Activated naive CD8-positive, alpha-beta T cell treated with anti-CD3 and anti-CD28 coated beads, Interleukin-2, amount 10 ng/mL, durations not matched to agents 7 days and 5 days (primary cell): ENCODE data around the gene ARHGAP26. TPM values are rescaled to one million over a fixed set of nuclear protein-coding genes. Genes with fewer than 3 reads are reported as not detected.
"Not testable (repeated sequence)": the region's sequence is repeated elsewhere in the genome, so short reads cannot be mapped to it uniquely, and the experiment has no call there.

Source experiments
- ATAC-seq: fragments of 150-1000 bp; cut with Tn5 transposase; one replicate; pipeline ENCODE4 v1.10.0; 2021; ENCODE audit warnings: low read depth, moderate library complexity
- POLR2A ChIA-PET: fragments of 350-600 bp; sonication (Branson Sonifier 250); formaldehyde crosslinking; loops from one replicate; lab custom pipeline; 2021; ENCODE audit warnings: antibody characterized with exemption; lab: Charles Lee
- DNase-seq: peaks from one replicate; pipeline ENCODE4 v3.0.0; 2021
- H3K27ac Mint-ChIP-seq: one replicate; pipeline ENCODE4 v1.8.0; 2022; ENCODE audit warnings: mild to moderate bottlenecking, mixed read lengths
- H3K27me3 Mint-ChIP-seq: one replicate; pipeline ENCODE4 v1.8.0; 2022; ENCODE audit warnings: mild to moderate bottlenecking, moderate library complexity, mixed read lengths
- H3K36me3 Mint-ChIP-seq: one replicate; pipeline ENCODE4 v1.8.0; 2021; ENCODE audit warnings: mild to moderate bottlenecking, mixed read lengths
- H3K4me1 Mint-ChIP-seq: one replicate; pipeline ENCODE4 v1.8.0; 2021; ENCODE audit warnings: mixed read lengths
- H3K4me3 Mint-ChIP-seq: one replicate; pipeline ENCODE4 v1.8.0; 2022; ENCODE audit warnings: mild to moderate bottlenecking, moderate library complexity, mixed read lengths
- H3K9me3 Mint-ChIP-seq: one replicate; pipeline ENCODE4 v1.8.0; 2021; ENCODE audit warnings: mixed read lengths
- total RNA-seq, 2 experiments: library from RNA; stranded (reverse); gene quantifications; one replicate each; pipeline ENCODE4 v1.2.3, GENCODE V29; 2021

The ARHGAP26 gene
- total RNA-seq, 2 experiments from 2014 or later = 30.6 to 32.0 TPM

DNA sequence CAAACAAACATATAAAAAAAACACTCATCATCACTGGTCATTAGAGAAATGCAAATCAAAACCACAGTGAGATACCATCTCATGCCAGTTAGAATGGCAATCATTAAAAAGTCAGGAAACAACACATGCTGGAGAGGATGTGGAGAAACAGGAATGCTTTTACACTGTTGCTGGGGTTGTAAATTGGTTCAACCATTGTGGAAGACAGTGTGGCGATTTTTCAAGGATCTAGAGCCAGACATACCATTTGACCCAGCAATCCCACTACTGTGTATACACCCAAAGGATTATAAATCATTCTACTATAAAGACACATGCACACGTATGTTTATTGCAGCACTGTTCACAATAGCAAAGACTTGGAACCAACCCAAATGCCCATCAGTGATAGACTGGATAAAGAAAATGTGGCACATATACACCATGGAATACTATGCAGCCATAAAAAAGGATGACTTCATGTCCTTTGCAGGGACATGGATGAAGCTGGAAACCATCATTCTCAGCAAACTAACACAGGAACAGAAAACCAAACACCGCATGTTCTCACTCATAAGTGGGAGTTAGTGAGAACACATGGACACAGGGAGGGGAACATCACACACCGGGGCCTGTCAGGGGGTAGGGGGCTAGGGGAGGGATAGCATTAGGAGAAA, 433.3 kb downstream of the ARHGAP26 start:
- H3K27ac Mint-ChIP-seq, H3K4me1 Mint-ChIP-seq, ATAC-seq, H3K4me3 Mint-ChIP-seq, DNase-seq, H3K27me3 Mint-ChIP-seq, H3K9me3 Mint-ChIP-seq, H3K36me3 Mint-ChIP-seq, POLR2A ChIA-PET: not testable (repeated sequence)

DNA sequence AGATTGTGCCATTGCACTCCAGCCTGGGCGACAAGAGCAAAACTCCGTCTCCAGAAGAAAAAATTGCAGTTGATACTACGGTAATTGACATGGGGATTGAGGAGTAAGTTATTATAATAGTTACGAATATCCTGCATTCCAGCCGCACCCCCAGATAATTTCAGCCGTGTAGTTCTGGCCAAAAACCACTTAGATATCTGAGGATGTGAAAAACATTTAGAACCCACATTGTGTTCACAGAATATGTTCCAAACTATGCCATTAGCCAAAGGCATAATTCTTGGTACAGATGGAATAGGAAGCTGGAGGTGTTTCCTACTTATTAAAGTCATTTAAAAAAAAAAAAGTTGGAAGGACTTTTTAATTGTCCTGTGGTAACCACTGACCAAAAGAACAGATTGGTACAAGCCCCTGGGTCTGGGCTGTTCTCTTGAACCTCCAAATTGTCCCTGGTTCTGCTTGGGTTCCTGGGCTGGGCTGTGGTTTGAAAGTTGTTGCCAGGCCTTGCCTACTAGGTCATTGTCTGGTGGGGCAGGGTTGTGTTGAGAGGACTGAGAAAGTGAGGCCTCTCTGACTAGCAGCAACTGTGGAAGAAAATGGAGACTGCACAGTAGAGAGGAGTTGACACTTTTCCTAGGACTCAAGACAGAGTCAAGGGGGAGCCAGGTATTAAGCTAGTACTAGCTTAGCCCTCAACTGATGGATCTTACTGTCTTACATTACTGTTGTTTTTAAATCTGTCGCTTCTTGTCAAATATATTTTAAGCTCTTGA, 434.5 kb downstream of the ARHGAP26 start:
- POLR2A ChIA-PET = interaction anchor here (0.5 kb wide), 1 partner anchor 563 kb away, joined by 3 read pairs; no protein-coding TSS in a partner anchor
- Mint-ChIP-seq H3K36me3 (peaks cover 7% of the 10 kb centered on the region), H3K4me1 (peaks cover 1% of the 10 kb centered on the region), H3K4me3 (no peak overlapping the region), H3K9me3 (no peaks in the 10 kb centered on the region), H3K27me3 (no peaks in the 10 kb centered on the region), H3K27ac (no peak overlapping the region)
- DNase-seq (no peak), ATAC-seq (no peak)

DNA sequence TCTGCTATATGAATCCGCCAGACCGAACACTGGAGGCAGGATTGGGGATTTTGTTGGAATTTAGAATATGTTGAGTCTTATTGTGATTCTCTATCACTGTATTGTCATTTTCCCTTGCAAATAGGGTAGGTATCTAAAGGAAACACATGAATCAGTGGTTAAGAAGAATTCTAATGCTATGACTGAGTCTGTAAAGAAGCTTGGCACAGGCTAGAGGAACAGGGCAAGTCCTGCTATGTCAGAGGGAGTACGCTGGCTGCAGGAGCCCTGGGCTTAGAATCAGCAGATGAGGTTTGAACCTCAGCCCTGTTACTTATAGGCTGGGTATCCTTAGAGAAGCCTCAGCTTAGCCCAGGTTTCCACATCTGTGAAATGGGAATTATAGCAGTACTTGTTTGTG, 435.2 kb downstream of the ARHGAP26 start:
- Mint-ChIP-seq H3K4me3 (no peak overlapping the region), H3K27ac (no peak overlapping the region), H3K36me3 (peaks cover 4% of the 10 kb centered on the region), H3K9me3 (no peaks in the 10 kb centered on the region), H3K4me1 (peaks cover 1% of the 10 kb centered on the region), H3K27me3 (no peaks in the 10 kb centered on the region)
- DNase-seq (no peak), ATAC-seq (no peak)
- POLR2A ChIA-PET = interaction anchor here (0.5 kb wide), 1 partner anchor 562 kb away, joined by 3 read pairs; no protein-coding TSS in a partner anchor

DNA sequence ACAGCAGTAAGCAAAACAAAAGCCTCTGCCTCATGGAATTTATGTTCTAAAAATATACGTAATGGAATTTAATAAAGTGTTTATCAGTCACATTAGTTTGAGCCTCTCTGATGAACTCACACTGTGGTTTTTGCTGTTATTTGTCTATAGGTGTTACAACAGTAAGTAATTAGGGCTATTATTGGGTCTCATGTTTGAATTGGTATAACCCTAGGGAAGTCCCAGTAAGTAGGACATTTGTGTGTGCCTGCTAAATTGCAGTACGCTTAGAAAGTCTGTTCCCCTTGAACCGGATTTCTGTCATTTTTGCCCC, 435.7 kb downstream of the ARHGAP26 start:
- Mint-ChIP-seq H3K9me3 (no peaks in the 10 kb centered on the region), H3K4me3 (no peak overlapping the region), H3K27me3 (no peaks in the 10 kb centered on the region), H3K27ac (no peak overlapping the region), H3K4me1 (no peaks in the 10 kb centered on the region), H3K36me3 (peaks cover 4% of the 10 kb centered on the region)
- POLR2A ChIA-PET = no interaction called here
- no peak for ATAC-seq
- no peak for DNase-seq

DNA sequence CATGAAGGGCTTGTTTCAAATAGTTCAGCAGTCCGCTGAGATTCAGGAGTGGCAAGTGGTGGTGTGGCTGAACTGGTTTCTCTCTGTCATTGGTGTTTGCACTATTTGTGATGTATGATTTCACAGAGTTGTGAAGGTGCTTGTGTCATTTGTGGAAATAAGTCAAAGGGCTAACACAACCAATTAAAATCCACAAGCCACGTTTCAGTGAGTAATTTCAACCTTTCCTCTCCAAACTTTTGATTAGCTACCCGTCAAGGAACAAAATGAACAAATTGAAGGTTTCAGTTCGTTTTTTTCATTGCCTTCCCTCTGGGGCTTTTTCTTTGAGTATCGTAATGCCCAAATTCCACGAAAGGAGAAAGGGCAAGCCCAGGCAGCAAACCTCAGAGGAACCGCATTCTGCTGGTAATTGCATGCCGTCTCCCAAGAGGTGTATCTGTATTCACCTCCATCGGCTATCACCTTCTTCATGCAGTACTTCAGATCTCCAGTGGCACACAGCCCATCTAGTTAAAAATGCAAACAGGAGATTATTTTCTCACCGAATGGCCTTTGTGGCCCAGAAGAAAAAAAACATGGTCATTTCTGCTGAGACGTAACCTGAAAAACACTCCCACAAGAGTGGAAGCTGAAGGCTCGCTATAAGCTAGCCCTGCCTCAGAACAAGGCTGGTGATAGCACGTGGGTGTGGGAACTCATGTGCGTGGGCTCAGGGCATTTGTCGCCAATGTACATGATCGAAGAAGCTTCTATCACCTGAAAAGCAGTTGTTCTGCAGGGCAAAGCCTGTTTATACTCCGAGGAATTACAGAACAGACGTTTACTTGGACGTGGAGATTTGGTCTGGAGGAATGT, 436.2 kb downstream of the ARHGAP26 start:
- H3K4me1 Mint-ChIP-seq = no peaks in the 10 kb centered on the region
- POLR2A ChIA-PET = no interaction called here
- ATAC-seq (no peak), DNase-seq (no peak)
- H3K4me3 Mint-ChIP-seq = no peak overlapping the region
- H3K9me3 Mint-ChIP-seq = no peaks in the 10 kb centered on the region
- H3K36me3 Mint-ChIP-seq = peaks cover 4% of the 10 kb centered on the region
- H3K27ac Mint-ChIP-seq = no peak overlapping the region
- no peaks in the 10 kb centered on the region for H3K27me3 Mint-ChIP-seq

DNA sequence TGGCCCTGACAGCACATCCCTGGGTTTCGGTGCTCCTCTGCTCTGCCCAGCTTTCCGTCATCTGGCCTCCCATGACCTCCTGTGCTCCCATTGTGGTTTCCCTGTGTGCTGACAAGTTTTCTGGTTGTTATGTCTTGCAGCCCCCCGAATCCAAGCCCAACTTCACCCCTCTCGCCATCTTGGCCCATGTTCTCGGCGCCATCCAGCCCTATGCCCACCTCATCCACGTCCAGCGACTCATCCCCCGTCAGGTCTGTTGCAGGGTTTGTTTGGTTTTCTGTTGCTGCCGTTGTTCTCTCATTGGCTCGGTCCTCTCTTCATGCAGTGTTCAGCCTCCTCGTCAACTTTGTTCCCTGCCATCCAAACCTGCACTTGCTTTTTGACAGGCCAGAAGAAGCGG, 436.9 kb downstream of the ARHGAP26 start:
- no peaks in the 10 kb centered on the region for H3K27me3 Mint-ChIP-seq
- POLR2A ChIA-PET = no interaction called here
- H3K4me1 Mint-ChIP-seq = no peaks in the 10 kb centered on the region
- H3K4me3 Mint-ChIP-seq = no peak overlapping the region
- H3K27ac Mint-ChIP-seq = no peak overlapping the region
- no peaks in the 10 kb centered on the region for H3K36me3 Mint-ChIP-seq
- ATAC-seq = no peak
- no peak for DNase-seq
- H3K9me3 Mint-ChIP-seq = no peaks in the 10 kb centered on the region

DNA sequence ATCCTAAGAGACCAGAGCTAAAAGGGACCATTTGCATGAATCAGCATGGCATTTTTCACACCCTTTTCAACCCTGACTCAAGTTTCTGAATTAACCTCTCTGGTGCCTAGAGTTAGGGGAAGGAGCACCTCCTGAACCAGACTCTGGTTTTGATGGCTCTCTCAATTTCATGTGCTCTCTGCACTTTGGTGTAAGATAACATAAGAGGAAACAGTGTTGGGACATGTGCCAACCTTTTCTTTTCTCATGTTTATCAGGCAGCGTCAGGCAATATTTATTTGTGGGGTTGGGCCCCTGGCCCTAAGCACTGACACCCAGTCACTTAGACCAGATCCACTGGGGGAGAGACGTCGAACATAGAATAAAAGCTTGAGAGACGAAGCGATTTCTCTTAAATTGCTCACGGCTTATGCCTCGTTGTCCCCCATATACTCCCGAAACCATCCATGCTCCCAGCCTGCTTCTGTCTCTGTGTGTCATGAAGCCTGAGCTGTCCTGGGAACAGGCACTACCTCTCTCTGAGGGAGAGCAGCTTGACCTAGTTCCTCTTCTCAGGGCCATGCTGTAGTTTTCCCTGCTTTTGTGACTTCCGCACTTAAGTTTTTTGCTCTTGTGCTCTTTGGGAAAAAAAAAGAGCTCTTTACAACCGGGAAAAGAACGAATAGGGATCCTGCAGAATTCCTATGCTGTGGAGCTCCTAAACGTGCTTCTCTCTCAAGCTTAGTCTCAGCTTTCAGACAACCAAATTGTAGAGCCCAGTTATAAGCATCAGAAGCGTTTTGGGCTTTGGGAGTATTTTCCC, 437.6 kb downstream of the ARHGAP26 start:
- DNase-seq (no peak), ATAC-seq (no peak)
- POLR2A ChIA-PET = no interaction called here
- Mint-ChIP-seq H3K4me3 (no peak overlapping the region), H3K4me1 (no peaks in the 10 kb centered on the region), H3K36me3 (no peaks in the 10 kb centered on the region), H3K9me3 (no peaks in the 10 kb centered on the region), H3K27me3 (no peaks in the 10 kb centered on the region), H3K27ac (no peak overlapping the region)

DNA sequence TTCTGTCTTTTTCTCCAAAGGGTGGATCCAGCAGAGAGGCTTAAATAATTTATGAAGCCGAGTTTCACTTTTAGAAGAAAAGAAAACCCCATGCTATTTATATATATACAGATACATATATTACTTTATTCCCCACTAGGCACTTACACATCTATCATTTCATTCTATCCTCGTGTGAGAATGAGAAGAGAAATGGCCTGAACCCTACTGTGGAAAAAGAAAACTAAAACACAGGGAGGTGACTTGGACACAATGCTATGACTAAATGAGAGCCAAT, 438.1 kb downstream of the ARHGAP26 start:
- H3K36me3 Mint-ChIP-seq = no peaks in the 10 kb centered on the region
- POLR2A ChIA-PET = no interaction called here
- no peaks in the 10 kb centered on the region for H3K9me3 Mint-ChIP-seq
- DNase-seq (no peak), ATAC-seq (no peak)
- no peaks in the 10 kb centered on the region for H3K27me3 Mint-ChIP-seq
- no peak overlapping the region for H3K27ac Mint-ChIP-seq
- H3K4me3 Mint-ChIP-seq = no peak overlapping the region
- no peaks in the 10 kb centered on the region for H3K4me1 Mint-ChIP-seq

DNA sequence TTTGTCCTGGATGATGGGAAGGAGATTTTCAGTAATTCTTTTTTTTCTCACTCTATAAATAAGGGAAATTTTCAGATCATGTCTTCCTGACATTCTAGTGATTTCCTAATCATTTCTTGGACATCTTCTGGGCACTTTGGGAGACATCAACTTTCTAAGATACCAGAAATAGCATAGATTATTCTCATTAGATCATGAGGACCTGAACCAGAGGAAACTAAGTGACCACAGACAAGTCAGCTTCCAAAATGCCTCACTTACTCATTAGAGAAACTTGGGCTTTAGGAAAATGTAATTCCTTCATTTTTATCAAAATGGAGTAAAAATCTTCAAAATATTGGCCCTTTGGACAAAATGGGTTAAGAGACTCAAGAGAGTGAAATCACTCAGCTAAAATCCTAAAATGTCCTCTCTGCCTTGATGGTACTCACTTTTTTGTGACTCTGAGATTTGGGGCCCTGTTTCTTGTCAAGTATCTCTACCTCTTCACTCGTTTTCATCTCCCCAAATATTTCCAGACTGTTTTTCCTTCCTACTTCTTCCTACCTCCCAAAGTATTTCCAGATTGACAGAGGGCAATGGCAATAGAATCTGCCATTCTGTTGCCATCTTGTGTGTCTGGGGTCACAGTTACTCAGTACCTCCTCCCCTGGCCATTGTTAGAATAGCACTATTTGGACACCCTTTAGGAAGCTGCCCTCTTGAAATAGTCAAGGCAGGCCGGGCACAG, 438.8 kb downstream of the ARHGAP26 start:
- ATAC-seq = no peak
- no peak for DNase-seq
- Mint-ChIP-seq H3K27ac (no peak overlapping the region), H3K36me3 (no peaks in the 10 kb centered on the region), H3K4me1 (no peaks in the 10 kb centered on the region), H3K4me3 (no peak overlapping the region), H3K9me3 (no peaks in the 10 kb centered on the region), H3K27me3 (no peaks in the 10 kb centered on the region)
- POLR2A ChIA-PET = no interaction called here

DNA sequence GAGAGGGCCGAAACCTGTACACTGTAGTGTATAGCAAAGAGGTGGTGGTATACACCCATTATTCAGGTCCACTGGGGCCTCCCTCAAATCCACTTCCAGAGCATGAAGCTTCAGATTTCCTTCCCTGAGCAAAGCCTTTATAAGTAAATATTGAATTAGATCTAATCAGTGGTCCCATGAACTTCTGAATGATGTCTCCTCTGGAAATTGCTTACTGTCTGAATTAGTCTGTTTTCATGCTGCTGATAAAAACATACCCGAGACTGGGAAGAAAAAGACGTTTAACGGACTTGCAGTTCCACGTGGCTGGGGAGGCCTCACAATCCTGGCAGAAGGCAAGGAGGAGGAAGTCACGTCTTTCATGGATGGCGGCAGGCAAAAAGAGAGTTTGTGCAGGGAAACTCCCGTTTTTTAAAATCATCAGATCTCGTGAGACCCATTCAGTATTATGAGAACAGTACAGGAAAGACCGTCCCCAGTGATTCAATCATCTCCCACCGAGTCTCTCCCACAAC, 439.8 kb downstream of the ARHGAP26 start:
- DNase-seq = no peak
- Mint-ChIP-seq H3K27me3 (no peaks in the 10 kb centered on the region), H3K36me3 (no peaks in the 10 kb centered on the region), H3K9me3 (no peaks in the 10 kb centered on the region), H3K4me3 (no peak overlapping the region), H3K27ac (no peak overlapping the region), H3K4me1 (no peaks in the 10 kb centered on the region)
- ATAC-seq = no peak
- POLR2A ChIA-PET = no interaction called here

DNA sequence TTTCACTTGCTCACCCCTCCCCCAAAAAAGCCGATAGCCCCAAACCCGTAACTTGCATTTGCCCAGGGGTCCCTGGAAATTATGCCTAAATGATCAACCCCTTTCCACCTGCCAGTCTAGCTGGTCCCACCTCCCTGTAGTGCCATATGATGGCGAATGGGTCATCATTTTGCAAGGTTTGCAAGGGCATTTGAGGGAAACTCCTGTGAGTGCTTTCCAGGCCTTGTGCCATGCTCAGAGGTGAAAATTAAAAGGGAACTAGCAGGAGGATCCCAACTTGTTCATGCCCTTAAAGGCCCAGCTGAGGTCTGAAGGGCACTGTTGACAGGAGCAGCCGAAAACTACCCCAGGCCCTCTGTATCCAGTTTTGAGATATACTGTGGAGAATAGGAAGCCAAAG, 440.4 kb downstream of the ARHGAP26 start:
- no peaks in the 10 kb centered on the region for H3K4me1 Mint-ChIP-seq
- no peak overlapping the region for H3K4me3 Mint-ChIP-seq

DNA sequence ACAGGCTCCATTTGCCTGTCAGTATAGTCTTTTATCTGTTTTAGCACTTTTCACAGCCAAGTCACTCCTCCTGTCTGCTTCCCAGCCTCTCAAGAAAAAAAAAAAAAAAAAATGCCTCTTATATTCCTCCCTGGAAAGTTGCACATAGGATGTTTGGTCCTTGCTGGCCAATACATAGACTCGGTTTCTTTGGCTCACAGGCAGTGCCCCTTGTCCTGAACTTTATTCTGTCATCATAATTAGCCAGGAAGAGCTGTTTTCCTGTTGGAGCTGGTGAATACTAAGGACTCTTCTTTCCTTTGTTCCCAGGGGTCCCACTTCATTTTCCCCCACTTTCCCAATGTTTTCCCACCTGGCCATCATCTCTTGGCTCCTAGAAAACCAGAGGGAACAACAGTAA, 442.1 kb downstream of the ARHGAP26 start:
- Mint-ChIP-seq H3K36me3 (peaks cover 6% of the 10 kb centered on the region), H3K9me3 (no peaks in the 10 kb centered on the region), H3K27me3 (no peaks in the 10 kb centered on the region), H3K27ac (no peak overlapping the region), H3K4me3 (no peak overlapping the region), H3K4me1 (peaks cover 1% of the 10 kb centered on the region)
- POLR2A ChIA-PET = interaction anchor here (0.7 kb wide), 1 partner anchor 123 kb away, joined by 3 read pairs; no protein-coding TSS in a partner anchor
- DNase-seq (no peak), ATAC-seq (no peak)

More for the DNA sequence above, 440.4 kb downstream of the ARHGAP26 start:
- Mint-ChIP-seq H3K36me3 (no peaks in the 10 kb centered on the region), H3K27me3 (no peaks in the 10 kb centered on the region), H3K9me3 (no peaks in the 10 kb centered on the region), H3K27ac (no peak overlapping the region)
- no peak for ATAC-seq
- POLR2A ChIA-PET = no interaction called here
- DNase-seq = no peak
